Right ventricle myocardium inferior (tissue), 1 donor: ENCODE results near the gene SASS6. TPM values are rescaled to one million over a fixed set of nuclear protein-coding genes. Genes with fewer than 3 reads are reported as not detected.

Source experiments
- total RNA-seq: library from RNA; stranded (reverse); fragmentation: NEBNext Ultra II Directional; extraction: Animal tissue kit (Norgen Biotek cat#: 25700); gene quantifications from one replicate; pipeline ENCODE4 v1.2.1, GENCODE V29; 2021
- donor health status: DM: no; HTN: yes; CAD: no; lungs with severe emphysema.

The SASS6 gene
- total RNA-seq, 1 donor from 2014 or later: 2.2 TPM

Other genes with a start within 250 kb of the SASS6 start
- 9.5 TPM for gene SLC35A3, start 162.9 kb downstream of the SASS6 start, total RNA-seq
- 6.6 TPM for gene TRMT13, start 233 bp upstream of the SASS6 start, total RNA-seq
- gene LRRC39, start 45.3 kb upstream of the SASS6 start, total RNA-seq: 155 TPM
- 30.6 TPM for gene DBT, start 116.9 kb upstream of the SASS6 start, total RNA-seq
- 46.2 TPM for gene RTCA, start 133.3 kb upstream of the SASS6 start, total RNA-seq
- gene CDC14A, start 219.6 kb upstream of the SASS6 start, total RNA-seq: 2.7 TPM